Liver (tissue), 9 donors: ENCODE measurements around the gene KLHL40. TPM values are rescaled to one million over a fixed set of nuclear protein-coding genes. Genes with fewer than 3 reads are reported as not detected.

Experiments used
- DNase-seq: peaks from one replicate; pipeline ENCODE4 v3.0.0-alpha.2; 2017; ENCODE audit warnings: low spot score
- H3K27ac ChIP-seq, 2 donors: one replicate each; pipeline ENCODE4 v1.7.0; 2013; ENCODE audit warnings: inconsistent platforms in 2 of 2, low read length in 2 of 2, control low read depth in 1 of 2, low read depth in 1 of 2, mild to moderate bottlenecking in 1 of 2
- H3K27me3 ChIP-seq, 4 donors: one replicate each; pipeline versions ENCODE4 v1.6.1 to v1.7.0; 2013; ENCODE audit warnings: low read length in 3 of 4, inconsistent platforms in 1 of 4, mild to moderate bottlenecking in 1 of 4, moderate library complexity in 1 of 4; ENCODE audit not compliant: control insufficient read depth in 4 of 4, insufficient read depth in 4 of 4
- H3K36me3 ChIP-seq, 4 donors: one replicate each; pipeline versions ENCODE4 v1.6.1 to v1.7.0; 2013; ENCODE audit warnings: low read length in 3 of 4, mild to moderate bottlenecking in 3 of 4, low read depth in 1 of 4, moderate library complexity in 1 of 4; ENCODE audit not compliant: control insufficient read depth in 4 of 4, insufficient read depth in 3 of 4
- H3K4me1 ChIP-seq, 4 donors: one replicate each; pipeline versions ENCODE4 v1.6.1 to v1.7.0; 2013; ENCODE audit warnings: low read length in 3 of 4, mild to moderate bottlenecking in 3 of 4, moderate library complexity in 1 of 4; ENCODE audit not compliant: control insufficient read depth in 4 of 4, insufficient read depth in 4 of 4
- H3K4me3 ChIP-seq, 3 donors: one replicate each; pipeline versions ENCODE4 v1.6.1 to v1.7.0; 2013; ENCODE audit warnings: low read length in 3 of 3, control low read depth in 1 of 3, low read depth in 1 of 3, mild to moderate bottlenecking in 1 of 3
- H3K9ac ChIP-seq, 2 donors: one replicate each; pipeline ENCODE4 v1.7.0; 2013; ENCODE audit warnings: low read length in 2 of 2, mild to moderate bottlenecking in 2 of 2, moderate library complexity in 2 of 2, control low read depth in 1 of 2, low read depth in 1 of 2
- H3K9me3 ChIP-seq, 4 donors: one replicate each; pipeline versions ENCODE4 v1.6.1 to v1.7.0; 2013; ENCODE audit warnings: low read length in 3 of 4; ENCODE audit not compliant: control insufficient read depth in 4 of 4
- ATF3 ChIP-seq: IDR thresholded peaks from 2 replicates; pipeline ENCODE4 v1.6.1; 2016; ENCODE audit warnings: antibody characterized with exemption
- CTCF ChIP-seq: fragments of 150-350 bp; IDR thresholded peaks from 2 replicates; pipeline ENCODE4 v1.5.1; 2017; ENCODE audit warnings: improper control_type of control experiment, low read depth, low read length; ENCODE audit not compliant: missing input control
- EGR1 ChIP-seq, 2 donors: IDR thresholded peaks; 2 replicates each; pipeline ENCODE4 v1.6.1; 2016 to 2018; ENCODE audit warnings: antibody characterized with exemption in 2 of 2, low read depth in 2 of 2
- FOXA1 ChIP-seq: IDR thresholded peaks from 2 replicates; pipeline ENCODE4 v1.6.1; 2016; ENCODE audit warnings: antibody characterized with exemption
- FOXA2 ChIP-seq: IDR thresholded peaks from 2 replicates; pipeline ENCODE4 v1.6.1; 2016; ENCODE audit warnings: antibody characterized with exemption
- HNF4A ChIP-seq, 2 donors: conservative IDR thresholded peaks; 2 replicates each; pipeline ENCODE4 v1.6.1; 2016; ENCODE audit warnings: antibody characterized with exemption in 2 of 2, mild to moderate bottlenecking in 2 of 2
- HNF4G ChIP-seq: IDR thresholded peaks from 2 replicates; pipeline ENCODE4 v1.6.1; 2016; ENCODE audit warnings: antibody characterized with exemption
- JUND ChIP-seq, 2 donors: IDR thresholded peaks; 2 replicates each; pipeline ENCODE4 v1.6.1; 2016; ENCODE audit warnings: antibody characterized with exemption in 2 of 2
- MAX ChIP-seq: IDR thresholded peaks from 2 replicates; pipeline ENCODE4 v1.6.1; 2016; ENCODE audit warnings: antibody characterized with exemption
- NR2F2 ChIP-seq: IDR thresholded peaks from 2 replicates; pipeline ENCODE4 v1.6.1; 2016; ENCODE audit warnings: antibody characterized with exemption
- RAD21 ChIP-seq, 2 donors: IDR thresholded peaks; 2 replicates each; pipeline ENCODE4 v1.6.1; 2016; ENCODE audit warnings: antibody characterized with exemption in 2 of 2, mild to moderate bottlenecking in 2 of 2
- REST ChIP-seq: IDR thresholded peaks from 2 replicates; pipeline ENCODE4 v1.6.1; 2016; ENCODE audit warnings: antibody characterized with exemption, mild to moderate bottlenecking
- RXRA ChIP-seq, 2 donors: IDR thresholded peaks; 2 replicates each; pipeline ENCODE4 v1.6.1; 2017 to 2018; ENCODE audit warnings: antibody characterized with exemption in 2 of 2, mild to moderate bottlenecking in 1 of 2
- SP1 ChIP-seq: IDR thresholded peaks from 2 replicates; pipeline ENCODE4 v1.6.1; 2018; ENCODE audit warnings: antibody characterized with exemption, mild to moderate bottlenecking
- YY1 ChIP-seq: IDR thresholded peaks from 2 replicates; pipeline ENCODE4 v1.6.1; 2016; ENCODE audit warnings: antibody characterized with exemption, mild to moderate bottlenecking
- ZBTB33 ChIP-seq: IDR thresholded peaks from 2 replicates; pipeline ENCODE4 v1.6.1; 2016; ENCODE audit warnings: antibody characterized with exemption
- WGBS: extraction: QIAGEN DNeasy Blood & Tissue Kit; methylation state at CpG from one replicate; pipeline ENCODE4 v1.1.7; 2013; 5-methylcytosine and 5-hydroxymethylcytosine counted together
- polyA plus RNA-seq, 2 donors: library from polyadenylated mRNA; stranded (reverse) in 1 of 2; unstranded in 1 of 2; fragments of 200-250 nt in 1 of 2; fragments of >200 nt in 1 of 2; fragmentation: Nextera tagmentation in 1 of 2; extraction: Ambion mirVana in 1 of 2; gene quantifications; one replicate each; pipeline versions ENCODE4 v1.2.1 to v1.2.3, GENCODE V29; 2013 to 2015
- total RNA-seq, 2 donors: library from RNA; depleted of rRNA; stranded (reverse); fragments of >200 nt; gene quantifications; one replicate each; pipeline ENCODE4 v1.2.3, GENCODE V29; 2014
- donor health status: healthy.
- donor health status: healthy.
- donor health status: healthy.
- donor health status: healthy.
- donor health status: healthy.

KLHL40 gene
- total and polyA plus RNA-seq, 4 donors = not detected

- Histone ChIP-seq H3K4me3 (no peak overlapping the region), H3K9me3 (no peaks in the 10 kb centered on the region), H3K36me3 (no peaks in the 10 kb centered on the region), H3K27ac (no peak overlapping the region), H3K9ac (no peak overlapping the region), H3K4me1 (no peaks in the 10 kb centered on the region), H3K27me3 (no peaks in the 10 kb centered on the region)
- DNase-seq = no peak
- TF ChIP-seq SP1 (no peak), REST (no peak), FOXA1 (no peak), FOXA2 (no peak), CTCF (no peak), HNF4A (conservative IDR thresholded peaks at IDR 0.05) (no peak), ZBTB33 (no peak)
- WGBS = 45% methylated on average over 9 of the region's 9 CpGs
These were observed 13.5 kb downstream of the KLHL40 start for GRCh38 chr3:42698911-42699230.

- Histone ChIP-seq H3K27ac (no peak overlapping the region), H3K4me1 (no peaks in the 10 kb centered on the region), H3K36me3 (no peaks in the 10 kb centered on the region), H3K27me3 (no peaks in the 10 kb centered on the region), H3K9me3 (no peaks in the 10 kb centered on the region), H3K4me3 (no peak overlapping the region), H3K9ac (no peak overlapping the region)
- 84% methylated on average over 10 of the region's 10 CpGs for WGBS
- no peak for DNase-seq
- TF ChIP-seq HNF4G (no peak), ZBTB33 (no peak), MAX (no peak), YY1 (no peak), JUND (IDR thresholded peaks at IDR 0.05) (no peak), HNF4A (conservative IDR thresholded peaks at IDR 0.05) (no peak), RAD21 (IDR thresholded peaks at IDR 0.05) (no peak), REST (no peak), CTCF (no peak), FOXA2 (no peak), RXRA (IDR thresholded peaks at IDR 0.05) (no peak), SP1 (no peak), NR2F2 (no peak), FOXA1 (no peak), ATF3 (no peak), EGR1 (IDR thresholded peaks at IDR 0.05; ENCODE audit: low read depth in 2 of 2) (no peak)
These were observed 14.2 kb downstream of the KLHL40 start for GRCh38 chr3:42699511-42699971.
